ENCODE data around the gene EDAR. TPM values are rescaled to one million over a fixed set of nuclear protein-coding genes. Genes with fewer than 3 reads are reported as not detected.
A peak's percentile ranks its signal among the peaks of the same experiment; 100 is the strongest.

EDAR gene
- total RNA-seq, 1 donor from 2014 or later = 5.5 TPM

- TF ChIP-seq CTCF (IDR thresholded peaks at IDR 0.05; ENCODE audit: unreplicated experiment) = no peak
- Mint-ChIP-seq H3K36me3 (peaks cover 1% of the 10 kb centered on the region), H3K4me1 (peaks cover 25% of the 10 kb centered on the region), H3K27ac (peak overlapping the region; percentile 83), H3K27me3 (ENCODE audit: low read depth) (no peaks in the 10 kb centered on the region), H3K9me3 (peaks cover 4% of the 10 kb centered on the region), H3K4me3 (no peak overlapping the region)
- DNase-seq (ENCODE audit: low spot score in 2 of 2, unreplicated experiment in 2 of 2) = no peak
Observed at GRCh38 chr2:109029490-109030201, 40.6 kb upstream of the EDAR start.

GRCh38 chr2:109028738-109029489 is 39.9 kb upstream of the EDAR start:
- no peak for TF ChIP-seq CTCF (IDR thresholded peaks at IDR 0.05; ENCODE audit: unreplicated experiment)
- Mint-ChIP-seq H3K4me3 (no peak overlapping the region), H3K27ac (no peak overlapping the region), H3K9me3 (peaks cover 4% of the 10 kb centered on the region), H3K4me1 (peaks cover 25% of the 10 kb centered on the region), H3K27me3 (ENCODE audit: low read depth) (no peaks in the 10 kb centered on the region), H3K36me3 (peaks cover 1% of the 10 kb centered on the region)
- DNase-seq (ENCODE audit: low spot score in 2 of 2, unreplicated experiment in 2 of 2) = no peak

- Mint-ChIP-seq H3K36me3 (peaks cover under 1% of the 10 kb centered on the region), H3K4me3 (no peak overlapping the region), H3K27ac (no peak overlapping the region), H3K27me3 (ENCODE audit: low read depth) (no peaks in the 10 kb centered on the region), H3K9me3 (peaks cover 2% of the 10 kb centered on the region), H3K4me1 (peaks cover 25% of the 10 kb centered on the region)
- DNase-seq (ENCODE audit: low spot score in 2 of 2, unreplicated experiment in 2 of 2) = no peak
- TF ChIP-seq CTCF (IDR thresholded peaks at IDR 0.05; ENCODE audit: unreplicated experiment) = no peak
Observed at GRCh38 chr2:109028277-109028676, 39.3 kb upstream of the EDAR start.

GRCh38 chr2:109027702-109028101 is 38.7 kb upstream of the EDAR start:
- H3K36me3 Mint-ChIP-seq = no peaks in the 10 kb centered on the region
- no peaks in the 10 kb centered on the region for H3K9me3 Mint-ChIP-seq
- no peaks in the 10 kb centered on the region for H3K27me3 Mint-ChIP-seq (ENCODE audit: low read depth)
- no peak overlapping the region for H3K27ac Mint-ChIP-seq
- no peak for DNase-seq (ENCODE audit: low spot score in 2 of 2, unreplicated experiment in 2 of 2)
- no peak for TF ChIP-seq CTCF (IDR thresholded peaks at IDR 0.05; ENCODE audit: unreplicated experiment)
- H3K4me3 Mint-ChIP-seq = no peak overlapping the region
- peaks cover 23% of the 10 kb centered on the region for H3K4me1 Mint-ChIP-seq

GRCh38 chr2:109024477-109024876 is 35.5 kb upstream of the EDAR start:
- Mint-ChIP-seq H3K27me3 (ENCODE audit: low read depth) (no peaks in the 10 kb centered on the region), H3K27ac (no peak overlapping the region), H3K36me3 (no peaks in the 10 kb centered on the region), H3K4me3 (no peak overlapping the region), H3K9me3 (no peaks in the 10 kb centered on the region), H3K4me1 (peaks cover 11% of the 10 kb centered on the region)
- DNase-seq (ENCODE audit: low spot score in 2 of 2, unreplicated experiment in 2 of 2) = no peak
- TF ChIP-seq CTCF (IDR thresholded peaks at IDR 0.05; ENCODE audit: unreplicated experiment) = no peak

Data from mesothelial cell of epicardium (in vitro differentiated cells).